CD14-positive monocyte (primary cell): ENCODE measurements around the gene ID4. TPM values are rescaled to one million over a fixed set of nuclear protein-coding genes. Genes with fewer than 3 reads are reported as not detected.

Source experiments
- DNase-seq, 3 donors: peaks; one replicate each; pipeline ENCODE4 v3.0.0-alpha.2; 2011 to 2022
- H2AFZ ChIP-seq: 2 replicates; pipeline ENCODE4 v1.6.0; 2012; ENCODE audit warnings: mild to moderate bottlenecking, low read depth, low read length, inconsistent platforms; ENCODE audit not compliant: insufficient read depth, poor library complexity, severe bottlenecking
- H3K27ac ChIP-seq, 2 donors: 1 replicate in 1 of 2; 2 replicates in 1 of 2; pipeline ENCODE4 v1.5.1; 2012 to 2013; ENCODE audit warnings: low read length in 2 of 2, control low read depth in 1 of 2, inconsistent platforms in 1 of 2, low read depth in 1 of 2, mild to moderate bottlenecking in 1 of 2
- H3K27me3 ChIP-seq, 2 donors: one replicate each; pipeline versions ENCODE4 v1.6.0 to v1.6.1; 2011 to 2013; ENCODE audit warnings: low read length in 2 of 2; ENCODE audit not compliant: control insufficient read depth in 2 of 2, insufficient read depth in 2 of 2
- H3K36me3 ChIP-seq, 2 donors: replicated peaks in 1 of 2; 1 replicate in 1 of 2; 2 replicates in 1 of 2; pipeline versions ENCODE4 v1.5.1 to v1.6.1; 2012 to 2013; ENCODE audit warnings: low read length in 2 of 2, control low read depth in 1 of 2, inconsistent platforms in 1 of 2, mild to moderate bottlenecking in 1 of 2; ENCODE audit not compliant: insufficient read depth in 2 of 2, control insufficient read depth in 1 of 2
- H3K4me1 ChIP-seq, 2 donors: 1 replicate in 1 of 2; 2 replicates in 1 of 2; pipeline versions ENCODE4 v1.5.1 to v1.6.1; 2012 to 2013; ENCODE audit warnings: low read length in 2 of 2, control low read depth in 1 of 2, inconsistent platforms in 1 of 2, mild to moderate bottlenecking in 1 of 2, moderate library complexity in 1 of 2; ENCODE audit not compliant: insufficient read depth in 2 of 2, control insufficient read depth in 1 of 2
- H3K4me2 ChIP-seq: replicated peaks from 2 replicates; pipeline ENCODE3; 2012; ENCODE audit warnings: low read length, moderate library complexity, mild to moderate bottlenecking; ENCODE audit not compliant: poor library complexity, severe bottlenecking; ENCODE audit errors: extremely low read depth
- H3K4me3 ChIP-seq, 3 experiments: fragments of 200-600 bp in 1 of 3; sonication (generic) in 1 of 3; replicated peaks in 1 of 3; 1 replicate in 2 of 3; 2 replicates in 1 of 3; pipeline ENCODE4 v1.5.1; 2011 to 2013; ENCODE audit warnings: low read length in 3 of 3, mild to moderate bottlenecking in 3 of 3, control low read depth in 2 of 3, low read depth in 2 of 3, inconsistent platforms in 1 of 3, moderate library complexity in 1 of 3
- H3K79me2 ChIP-seq: 2 replicates; pipeline ENCODE4 v1.6.0; 2012; ENCODE audit warnings: mild to moderate bottlenecking, control low read depth, inconsistent platforms, low read length, moderate library complexity; ENCODE audit not compliant: insufficient read depth
- H3K9ac ChIP-seq: 2 replicates; pipeline ENCODE4 v1.6.0; 2017; ENCODE audit warnings: low read length, mild to moderate bottlenecking; ENCODE audit not compliant: insufficient read depth, poor library complexity, severe bottlenecking
- H3K9me3 ChIP-seq, 2 donors: replicated peaks in 1 of 2; 1 replicate in 1 of 2; 2 replicates in 1 of 2; pipeline versions ENCODE4 v1.5.1 to v1.6.1; 2012 to 2013; ENCODE audit warnings: low read length in 2 of 2, control low read depth in 1 of 2; ENCODE audit not compliant: control insufficient read depth in 1 of 2, insufficient read depth in 1 of 2
- H4K20me1 ChIP-seq: 2 replicates; pipeline ENCODE4 v1.6.0; 2012; ENCODE audit warnings: mild to moderate bottlenecking, low read length, control low read depth, moderate library complexity; ENCODE audit not compliant: insufficient read depth
- H3K27ac Mint-ChIP-seq, 7 donors: one replicate each; pipeline ENCODE4 v1.8.0; 2020; ENCODE audit warnings: mild to moderate bottlenecking in 7 of 7, mixed read lengths in 7 of 7, moderate library complexity in 6 of 7, inconsistent platforms in 2 of 7
- H3K27me3 Mint-ChIP-seq, 3 donors: one replicate each; pipeline ENCODE4 v1.8.0; 2021 to 2022; ENCODE audit warnings: low read depth in 3 of 3, mild to moderate bottlenecking in 3 of 3, mixed read lengths in 3 of 3, moderate library complexity in 3 of 3, inconsistent platforms in 1 of 3
- H3K36me3 Mint-ChIP-seq, 2 donors: one replicate each; pipeline ENCODE4 v1.8.0; 2020; ENCODE audit warnings: mixed read lengths in 2 of 2, inconsistent platforms in 1 of 2, mild to moderate bottlenecking in 1 of 2
- H3K4me1 Mint-ChIP-seq: one replicate; pipeline ENCODE4 v1.8.0; 2020; ENCODE audit warnings: mild to moderate bottlenecking, mixed read lengths
- H3K4me3 Mint-ChIP-seq, 2 donors: one replicate each; pipeline ENCODE4 v1.8.0; 2020; ENCODE audit warnings: mild to moderate bottlenecking in 2 of 2, mixed read lengths in 2 of 2, moderate library complexity in 1 of 2
- H3K9me3 Mint-ChIP-seq, 7 donors: one replicate each; pipeline ENCODE4 v1.8.0; 2020 to 2022; ENCODE audit warnings: mixed read lengths in 7 of 7, mild to moderate bottlenecking in 6 of 7, moderate library complexity in 6 of 7, inconsistent platforms in 2 of 7
- WGBS: methylation state at CpG from one replicate; pipeline ENCODE4 v1.1.5; 2013; ENCODE audit warnings: missing lambda C conversion rate; ENCODE audit not compliant: insufficient coverage; 5-methylcytosine and 5-hydroxymethylcytosine counted together
- intact Hi-C, 2 donors: fragments of 100-400 bp; cut with micrococcal nuclease; formaldehyde crosslinking; loops; one replicate each; pipeline versions ENCODE4 v1.15.0 to v1.15.1; 2023
- polyA plus RNA-seq, 3 donors: library from polyadenylated mRNA; depleted of rRNA in 1 of 3; unstranded in 2 of 3; stranded (reverse) in 1 of 3; fragments of 300-500 nt in 2 of 3; fragments of >200 nt in 1 of 3; fragmentation: Illumina TruSeq in 2 of 3; gene quantifications; 1 replicate in 2 of 3; 2 replicates in 1 of 3; pipeline ENCODE4 v1.2.3, GENCODE V29; 2012 to 2021
- TF ChIP-seq, protein P1 (sequence below): fragments of 200-600 bp; IDR thresholded peaks from one replicate; pipeline ENCODE4 v1.8.0; 2022; ENCODE audit warnings: antibody characterized with exemption, mild to moderate bottlenecking

ID4 gene
- polyA plus RNA-seq, 3 donors = not detected

DNA sequence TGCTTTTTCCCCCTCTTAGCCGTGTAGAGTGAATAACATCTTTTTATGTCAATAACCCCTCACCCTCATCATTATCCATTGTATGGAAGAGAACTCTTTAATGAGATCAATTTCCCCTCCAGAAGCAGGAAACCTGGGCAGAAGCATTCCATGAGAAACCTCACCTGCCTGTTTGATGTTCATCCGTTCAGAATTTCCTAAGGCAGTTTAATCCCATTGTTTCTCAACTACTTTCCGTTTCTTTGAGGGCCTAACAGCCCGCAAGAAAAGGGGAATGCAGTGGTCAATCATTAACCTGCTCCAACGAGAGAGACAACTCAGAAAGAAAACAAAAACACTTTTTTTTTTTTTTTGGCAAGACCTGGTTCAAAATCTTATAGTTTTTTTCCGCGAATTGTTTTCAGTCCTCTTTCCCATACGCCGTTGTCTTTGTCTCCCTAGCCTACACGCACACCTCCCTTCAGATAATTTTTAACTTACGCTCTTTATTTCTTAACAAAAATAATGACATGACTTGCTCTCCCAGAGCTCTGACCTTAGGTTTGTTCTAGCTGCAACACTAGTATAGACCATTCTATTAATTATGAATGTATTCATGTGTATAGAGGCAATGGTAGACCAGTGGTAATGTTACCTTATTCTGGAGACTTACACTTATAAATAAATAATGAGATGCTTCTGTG, 25.6 kb upstream of the ID4 start:
- no peaks in the 10 kb centered on the region for H3K4me1 Mint-ChIP-seq
- peaks cover 0 to 2% (median 0%) of the 10 kb centered on the region in 7 donors for H3K9me3 Mint-ChIP-seq
- no peak overlapping the region for H3K4me3 Mint-ChIP-seq
- WGBS = 92% methylated on average over 4 of the region's 11 CpGs
- no peak for DNase-seq
- Histone ChIP-seq H3K36me3 (no peaks in the 10 kb centered on the region), H3K27ac (no peak overlapping the region), H3K9me3 (no peaks in the 10 kb centered on the region), H3K27me3 (peaks cover 2 to 6% of the 10 kb centered on the region in 2 donors), H3K4me2 (no peak overlapping the region), H3K79me2 (no peaks in the 10 kb centered on the region), H2AFZ (no peak overlapping the region), H3K4me1 (no peaks in the 10 kb centered on the region), H3K4me3 (no peak overlapping the region), H3K9ac (no peak overlapping the region), H4K20me1 (no peaks in the 10 kb centered on the region)
- H3K27ac Mint-ChIP-seq = no peak overlapping the region
- peaks cover 11 to 14% (median 12%) of the 10 kb centered on the region in 3 donors for H3K27me3 Mint-ChIP-seq
- intact Hi-C loops = no loop called here
- H3K36me3 Mint-ChIP-seq = no peaks in the 10 kb centered on the region
- TF ChIP-seq, protein P1, sequence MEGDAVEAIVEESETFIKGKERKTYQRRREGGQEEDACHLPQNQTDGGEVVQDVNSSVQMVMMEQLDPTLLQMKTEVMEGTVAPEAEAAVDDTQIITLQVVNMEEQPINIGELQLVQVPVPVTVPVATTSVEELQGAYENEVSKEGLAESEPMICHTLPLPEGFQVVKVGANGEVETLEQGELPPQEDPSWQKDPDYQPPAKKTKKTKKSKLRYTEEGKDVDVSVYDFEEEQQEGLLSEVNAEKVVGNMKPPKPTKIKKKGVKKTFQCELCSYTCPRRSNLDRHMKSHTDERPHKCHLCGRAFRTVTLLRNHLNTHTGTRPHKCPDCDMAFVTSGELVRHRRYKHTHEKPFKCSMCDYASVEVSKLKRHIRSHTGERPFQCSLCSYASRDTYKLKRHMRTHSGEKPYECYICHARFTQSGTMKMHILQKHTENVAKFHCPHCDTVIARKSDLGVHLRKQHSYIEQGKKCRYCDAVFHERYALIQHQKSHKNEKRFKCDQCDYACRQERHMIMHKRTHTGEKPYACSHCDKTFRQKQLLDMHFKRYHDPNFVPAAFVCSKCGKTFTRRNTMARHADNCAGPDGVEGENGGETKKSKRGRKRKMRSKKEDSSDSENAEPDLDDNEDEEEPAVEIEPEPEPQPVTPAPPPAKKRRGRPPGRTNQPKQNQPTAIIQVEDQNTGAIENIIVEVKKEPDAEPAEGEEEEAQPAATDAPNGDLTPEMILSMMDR = no peak

DNA sequence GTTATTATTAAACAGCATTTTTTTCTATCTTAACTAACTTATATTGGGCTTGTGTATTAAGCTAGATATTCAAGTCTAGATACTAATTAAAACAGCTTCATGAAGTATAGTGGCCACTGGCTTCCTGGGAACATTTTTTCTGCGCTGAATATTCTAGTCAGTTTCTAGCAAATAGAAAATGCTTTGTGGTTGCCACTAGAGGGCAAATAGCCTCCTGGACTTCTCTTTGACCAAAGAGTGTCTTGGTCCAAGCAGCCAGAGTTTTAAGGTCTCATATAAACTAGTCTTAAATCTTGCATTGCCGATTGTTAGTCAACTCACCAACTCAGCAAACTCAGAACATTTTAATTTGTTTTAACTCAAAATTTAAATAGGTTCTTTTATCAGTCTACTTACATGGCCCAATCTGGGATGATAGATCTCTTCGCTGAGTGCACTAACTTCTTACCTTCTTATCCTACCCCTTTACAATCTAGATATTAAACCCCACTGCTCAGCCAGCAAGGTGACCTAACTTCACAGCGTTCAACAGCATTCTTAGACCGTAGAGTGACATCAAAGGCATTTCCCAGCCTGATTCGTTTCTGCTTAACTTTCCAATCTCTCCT, 24.6 kb upstream of the ID4 start:
- TF ChIP-seq, protein P1 = no peak
- H4K20me1 ChIP-seq = no peaks in the 10 kb centered on the region
- WGBS = 65% methylated on average over 4 of the region's 6 CpGs
- no peak overlapping the region for H3K4me3 Mint-ChIP-seq
- no peaks in the 10 kb centered on the region for H3K9me3 ChIP-seq
- H3K36me3 ChIP-seq = no peaks in the 10 kb centered on the region
- no peak overlapping the region for H3K9ac ChIP-seq
- H3K27ac Mint-ChIP-seq = no peak overlapping the region
- H3K27me3 ChIP-seq = peaks cover 2 to 6% of the 10 kb centered on the region in 2 donors
- H3K36me3 Mint-ChIP-seq = no peaks in the 10 kb centered on the region
- peaks cover 7 to 14% (median 9%) of the 10 kb centered on the region in 3 donors for H3K27me3 Mint-ChIP-seq
- H3K9me3 Mint-ChIP-seq = peaks cover 0 to 4% (median 2%) of the 10 kb centered on the region in 7 donors
- intact Hi-C loops = no loop called here
- H3K79me2 ChIP-seq = no peaks in the 10 kb centered on the region
- no peak overlapping the region for H3K27ac ChIP-seq
- no peaks in the 10 kb centered on the region for H3K4me1 Mint-ChIP-seq
- H3K4me2 ChIP-seq = no peak overlapping the region
- DNase-seq = no peak
- no peak overlapping the region for H2AFZ ChIP-seq
- H3K4me1 ChIP-seq = no peaks in the 10 kb centered on the region
- H3K4me3 ChIP-seq = no peak overlapping the region
